NCI-H1417 (cell line): ENCODE measurements around the gene HEXIM1.
A peak's percentile ranks its signal among the peaks of the same experiment; 100 is the strongest.

ENCODE experiments used
- DNase-seq, 3 experiments: peaks; one replicate each; lab custom pipeline; 2025; lab: John Stamatoyannopoulos, UW

HEXIM1 gene

GRCh38 chr17:45146890-45147580 lies 1.2 kb upstream of the HEXIM1 start:
- DNase-seq, result peak; percentile 73 to 94 (median 94)

- DNase-seq, result peak; percentile 90 to 98 (median 94)
Observed at GRCh38 chr17:45147581-45148182, 593 bp upstream of the HEXIM1 start.

GRCh38 chr17:45149037-45149668 lies 878 bp downstream of the HEXIM1 start:
- peak; percentile 50 to 83 (median 74) for DNase-seq

- peak; percentile 30 to 76 (median 62) for DNase-seq
Observed at GRCh38 chr17:45149669-45150664, 1.7 kb downstream of the HEXIM1 start.

GRCh38 chr17:45150911-45151809 lies 2.9 kb downstream of the HEXIM1 start:
- no peak for DNase-seq

- no peak for DNase-seq
Observed at GRCh38 chr17:45155029-45155428, 6.8 kb downstream of the HEXIM1 start.

DNA sequence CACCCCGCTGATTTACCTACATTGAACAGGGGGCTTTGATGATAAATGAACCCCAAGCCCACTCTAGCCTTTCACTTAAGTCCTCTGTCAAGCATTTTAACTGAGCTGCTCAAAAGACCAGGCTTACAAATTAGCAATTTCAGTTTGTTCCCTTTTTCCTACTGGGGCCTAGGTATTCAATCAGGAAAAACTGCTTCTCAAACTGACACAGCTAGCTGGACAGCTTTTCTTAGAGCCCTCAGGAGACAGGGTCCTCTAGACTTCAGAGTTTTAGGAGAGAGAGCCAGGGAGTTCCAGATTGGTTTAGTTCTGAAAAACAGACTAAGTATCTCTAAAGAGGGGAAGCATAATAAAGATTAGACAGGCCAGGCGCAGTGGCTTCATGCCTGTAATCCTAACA lies 7.2 kb downstream of the HEXIM1 start:
- no peak for DNase-seq

- no peak for DNase-seq
Observed at GRCh38 chr17:45156242-45156641, 8.0 kb downstream of the HEXIM1 start.

DNA sequence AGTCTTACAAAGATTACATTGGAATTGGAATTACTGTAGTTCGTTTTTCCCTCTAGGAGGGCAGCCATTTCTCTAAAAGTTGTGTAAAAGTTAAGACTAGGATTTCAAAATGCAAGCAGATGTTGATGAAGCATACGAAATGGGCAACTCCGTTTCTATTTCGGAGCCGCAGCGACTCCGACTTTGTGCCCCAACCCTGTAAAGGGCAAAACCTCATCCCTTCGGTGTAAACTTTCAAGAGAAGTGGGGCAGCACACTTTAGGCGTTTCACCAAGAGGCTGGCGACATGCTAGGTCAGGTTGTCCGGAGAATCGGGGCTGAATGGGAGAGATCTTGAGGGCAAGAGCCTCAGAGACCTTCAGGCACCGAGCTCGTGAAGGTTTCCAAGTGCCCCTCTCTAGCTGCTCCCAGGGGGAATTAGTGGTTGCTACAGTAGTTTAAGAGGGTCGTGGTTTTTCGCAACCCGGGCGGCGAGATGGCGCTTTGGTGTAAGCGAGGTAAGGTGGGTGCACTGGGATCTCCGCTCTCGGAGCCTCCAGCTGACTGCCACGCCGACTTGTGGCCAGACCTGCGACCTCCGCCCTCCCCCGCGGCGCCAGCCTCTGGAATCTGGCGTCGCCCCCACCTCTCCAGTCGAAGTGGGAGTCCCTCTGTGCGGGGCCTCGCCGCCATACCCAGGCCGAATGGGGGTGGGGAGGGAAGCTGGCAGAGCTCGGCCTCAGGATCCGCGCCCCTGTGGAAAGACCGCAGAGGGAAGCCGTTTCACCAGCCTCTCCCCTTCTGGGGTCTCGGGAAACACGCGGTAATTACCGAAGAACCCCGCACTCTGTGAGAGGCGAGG lies 12.4 kb downstream of the HEXIM1 start:
- DNase-seq, result peak; percentile 33 to 90 (median 86)

DNA sequence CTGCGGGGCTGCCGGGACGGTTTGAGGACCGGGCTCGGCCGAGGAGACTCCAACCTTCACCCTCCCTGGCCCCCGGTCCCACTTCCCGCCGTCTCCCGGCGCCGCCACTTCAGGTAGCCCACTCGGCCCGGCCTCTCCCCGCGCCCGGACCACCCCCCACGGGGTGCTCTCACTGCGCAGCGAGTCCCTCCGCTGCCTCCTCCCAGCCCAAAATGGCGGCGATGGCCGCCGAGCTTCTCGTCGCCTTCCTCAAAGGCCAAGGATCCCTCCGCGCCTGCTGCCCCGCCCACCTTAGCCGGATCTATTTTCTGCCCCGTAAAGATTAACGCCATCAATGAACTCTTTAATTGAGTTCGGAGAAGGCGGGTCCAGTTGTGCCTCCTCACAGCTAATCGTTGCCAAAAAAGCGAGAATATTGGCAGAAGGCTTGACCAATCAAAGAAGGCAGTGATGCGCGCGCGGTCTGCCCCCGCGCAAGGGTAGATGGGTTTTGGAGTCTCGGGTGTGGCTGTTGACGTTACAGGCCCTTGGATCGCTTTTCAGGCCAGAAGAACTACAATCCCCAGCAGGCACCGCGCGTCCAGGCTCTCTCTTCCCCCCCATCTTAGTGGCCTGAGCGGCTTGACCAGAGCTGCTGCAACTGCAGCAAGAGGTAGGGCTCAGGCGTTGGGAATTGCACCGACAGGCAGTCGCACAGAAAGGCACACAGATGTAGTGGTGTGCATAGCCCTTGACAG lies 13.2 kb downstream of the HEXIM1 start, which contains the start of gene HEXIM2:
Gene HEXIM2 (plus strand): TSS at position 588 of the 737 bp plus-strand sequence. CDS start 919 bp downstream, outside the sequence.
- DNase-seq, result peak; percentile 99 to 100 (median 100)

DNA sequence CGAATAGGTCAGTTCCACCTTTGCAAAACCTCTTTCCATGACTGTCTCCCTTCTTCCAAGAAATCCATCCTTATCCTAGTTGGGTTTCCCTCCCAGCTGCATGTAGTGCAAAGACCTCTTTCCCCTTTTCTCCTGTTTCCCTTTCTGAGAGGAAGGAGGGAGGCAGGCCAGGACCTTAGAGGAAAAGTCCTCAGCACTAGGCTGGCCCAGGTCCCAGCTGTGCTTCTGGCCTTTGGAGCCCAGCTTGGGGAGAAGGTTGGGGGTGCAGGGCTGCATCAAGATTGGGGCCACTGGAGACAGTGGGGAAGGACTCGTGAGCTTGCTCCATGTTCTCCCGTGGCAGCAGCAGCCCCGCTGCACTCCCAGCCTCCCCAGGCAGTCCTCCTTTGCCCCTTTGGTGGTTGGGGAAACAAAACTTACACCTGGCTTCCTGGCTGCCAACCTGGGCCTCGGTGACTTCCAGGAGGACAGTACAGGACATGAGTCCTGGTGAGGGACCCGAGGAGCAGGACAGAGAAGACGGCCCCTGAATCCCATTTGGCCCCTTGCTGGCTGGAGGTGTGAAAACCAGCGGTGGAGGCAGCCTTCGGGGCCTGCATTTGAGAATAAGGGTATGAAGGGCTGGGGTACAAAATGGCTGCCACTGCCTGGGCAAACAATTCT lies 13.9 kb downstream of the HEXIM1 start:
- DNase-seq, result no peak

GRCh38 chr17:45164734-45165269 lies 16.5 kb downstream of the HEXIM1 start:
- no peak for DNase-seq

DNA sequence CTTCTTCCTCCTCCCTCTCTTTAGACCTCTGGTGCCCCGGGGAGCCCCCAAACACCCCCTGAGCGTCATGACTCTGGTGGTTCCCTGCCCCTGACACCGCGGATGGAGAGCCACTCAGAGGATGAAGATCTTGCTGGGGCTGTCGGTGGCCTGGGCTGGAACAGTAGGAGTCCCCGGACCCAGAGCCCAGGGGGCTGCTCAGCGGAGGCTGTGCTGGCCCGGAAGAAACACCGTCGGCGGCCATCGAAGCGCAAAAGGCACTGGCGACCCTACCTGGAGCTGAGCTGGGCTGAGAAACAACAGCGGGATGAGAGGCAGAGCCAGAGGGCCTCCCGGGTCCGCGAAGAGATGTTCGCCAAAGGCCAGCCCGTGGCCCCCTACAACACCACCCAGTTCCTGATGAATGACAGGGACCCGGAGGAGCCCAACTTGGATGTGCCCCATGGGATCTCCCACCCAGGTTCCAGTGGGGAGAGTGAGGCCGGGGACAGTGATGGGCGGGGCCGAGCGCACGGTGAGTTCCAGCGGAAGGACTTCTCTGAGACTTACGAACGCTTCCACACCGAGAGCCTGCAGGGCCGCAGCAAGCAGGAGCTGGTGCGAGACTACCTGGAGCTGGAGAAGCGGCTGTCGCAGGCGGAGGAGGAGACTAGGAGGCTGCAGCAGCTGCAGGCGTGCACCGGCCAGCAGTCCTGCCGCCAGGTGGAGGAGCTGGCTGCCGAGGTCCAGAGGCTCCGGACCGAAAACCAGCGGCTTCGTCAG lies 20.9 kb downstream of the HEXIM1 start:
- no peak for DNase-seq

- no peak for DNase-seq
Observed at GRCh38 chr17:45170280-45170930, 22.1 kb downstream of the HEXIM1 start.

DNA sequence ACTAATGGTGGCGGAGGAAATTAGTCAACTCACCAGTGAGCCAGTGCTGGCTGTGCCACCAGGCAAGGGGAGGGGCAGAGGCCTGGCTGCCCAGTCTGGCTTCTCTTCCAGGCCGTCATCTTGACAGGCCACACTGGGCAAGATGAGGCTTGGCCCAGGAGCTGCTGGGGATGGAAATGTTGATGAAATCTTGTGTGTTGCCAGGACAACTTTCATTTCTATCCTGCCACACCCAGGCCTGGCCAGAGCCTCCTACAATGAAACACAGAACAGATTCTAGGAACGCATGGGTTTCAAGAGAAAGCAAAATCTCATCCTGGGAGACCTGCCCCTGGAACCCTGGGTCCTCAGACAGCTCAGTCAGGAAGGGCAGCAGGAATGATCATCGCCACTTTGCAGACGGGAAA lies 22.7 kb downstream of the HEXIM1 start:
- DNase-seq, result no peak

GRCh38 chr17:45171338-45172231 lies 23.3 kb downstream of the HEXIM1 start:
- DNase-seq, result no peak
